HL-60 (cell line): ENCODE data around the gene DIP2C.
"Not testable (repeated sequence)": the region's sequence is repeated elsewhere in the genome, so short reads cannot be mapped to it uniquely, and the experiment has no call there.

Source experiments
- DNase-seq, 2 experiments: peaks; one replicate each; pipeline ENCODE4 v3.0.0-alpha.2; 2010 to 2020; ENCODE audit warnings: low read depth in 1 of 2, low spot score in 1 of 2
- H3K27ac ChIP-seq: fragments of 250-450 bp; sonication (Bioruptor Pico); replicated peaks from 2 replicates; pipeline ENCODE4 v1.5.1; 2020; ENCODE audit warnings: mild to moderate bottlenecking, moderate library complexity
- H3K27me3 ChIP-seq: fragments of 250-450 bp; sonication (Bioruptor Pico); 2 replicates; pipeline ENCODE4 v1.5.1; 2021; ENCODE audit warnings: mild to moderate bottlenecking, moderate library complexity; ENCODE audit not compliant: insufficient read depth, poor library complexity, severe bottlenecking
- H3K4me3 ChIP-seq: replicated peaks from 2 replicates; pipeline ENCODE4 v1.5.1; 2011; ENCODE audit warnings: mild to moderate bottlenecking, control low read depth, low read length; ENCODE audit not compliant: insufficient read depth
- CTCF ChIP-seq: IDR thresholded peaks from one replicate; pipeline ENCODE4 v1.5.1; 2011; ENCODE audit warnings: low read length, control low read depth, inconsistent platforms; ENCODE audit not compliant: insufficient read depth
- GABPA ChIP-seq: IDR thresholded peaks from 2 replicates; pipeline ENCODE4 v1.6.1; 2012; ENCODE audit warnings: low read depth
- POLR2AphosphoS5 ChIP-seq: IDR thresholded peaks from 2 replicates; pipeline ENCODE4 v1.6.1; 2012; ENCODE audit warnings: low read depth
- REST ChIP-seq: IDR thresholded peaks from 2 replicates; pipeline ENCODE4 v1.6.1; 2012; ENCODE audit warnings: low read depth; ENCODE audit not compliant: insufficient replicate concordance
- SPI1 ChIP-seq: IDR thresholded peaks from 2 replicates; pipeline ENCODE4 v1.6.1; 2012; ENCODE audit warnings: low read depth, mild to moderate bottlenecking, borderline replicate concordance

Gene DIP2C

GRCh38 chr10:659688-660141 is 29.8 kb downstream of the DIP2C start:
- H3K27me3 ChIP-seq = no peaks in the 10 kb centered on the region
- DNase-seq = no peak
- TF ChIP-seq SPI1 = no peak
- H3K27ac ChIP-seq = no peak overlapping the region
- no peak overlapping the region for H3K4me3 ChIP-seq

GRCh38 chr10:657816-658350 is 31.6 kb downstream of the DIP2C start:
- H3K27ac ChIP-seq, H3K4me3 ChIP-seq, DNase-seq, H3K27me3 ChIP-seq: not testable (repeated sequence)

- H3K27ac ChIP-seq = no peak overlapping the region
- no peak overlapping the region for H3K4me3 ChIP-seq
- H3K27me3 ChIP-seq = no peaks in the 10 kb centered on the region
- DNase-seq = no peak
- TF ChIP-seq POLR2AphosphoS5 = no peak
- TF ChIP-seq GABPA = no peak
- TF ChIP-seq CTCF = no peak
- no peak for TF ChIP-seq SPI1
- no peak for TF ChIP-seq REST
Observed at GRCh38 chr10:656883-657282, 32.6 kb downstream of the DIP2C start.

DNA sequence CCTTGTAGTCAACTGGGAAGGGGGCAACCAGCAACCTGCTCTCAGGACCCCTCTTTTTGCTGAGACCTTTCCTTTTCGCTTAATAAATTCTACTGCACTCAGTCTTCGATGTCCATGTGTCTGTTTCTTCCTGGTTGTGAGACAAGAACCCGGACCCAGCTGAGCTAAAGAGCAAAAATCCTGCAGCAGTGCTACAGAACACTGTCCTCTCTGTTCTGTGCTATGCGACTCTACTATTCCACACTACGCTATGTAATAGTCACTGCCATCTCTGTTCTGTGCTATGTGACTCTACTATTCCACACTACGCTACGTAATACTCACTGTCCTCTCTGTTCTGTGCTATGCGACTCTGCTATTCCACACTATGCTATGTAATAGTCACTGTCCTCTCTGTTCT is 34.3 kb downstream of the DIP2C start:
- H3K4me3 ChIP-seq = no peak overlapping the region
- no peak overlapping the region for H3K27ac ChIP-seq
- TF ChIP-seq SPI1 (no peak), CTCF (no peak), POLR2AphosphoS5 (no peak), REST (no peak), GABPA (no peak)
- no peaks in the 10 kb centered on the region for H3K27me3 ChIP-seq
- DNase-seq = no peak

DNA sequence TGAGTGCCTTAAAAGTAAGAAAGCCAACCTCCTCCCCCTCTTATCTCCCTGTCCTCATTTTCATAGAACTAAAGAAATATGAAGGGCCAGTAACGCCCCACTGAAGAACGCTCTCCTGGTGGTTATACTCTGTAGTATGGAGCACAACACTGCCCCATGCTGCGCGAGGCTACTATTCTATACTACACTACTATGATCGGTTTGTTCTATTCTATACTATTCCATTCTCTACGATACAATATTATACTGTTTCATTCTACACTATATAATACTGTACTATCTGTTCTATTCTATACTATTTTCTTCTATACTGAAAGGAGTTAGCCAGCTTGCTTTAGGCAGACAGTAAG is 34.8 kb downstream of the DIP2C start:
- no peak for DNase-seq
- Histone ChIP-seq H3K27me3 (no peaks in the 10 kb centered on the region), H3K27ac (no peak overlapping the region), H3K4me3 (no peak overlapping the region)
- TF ChIP-seq POLR2AphosphoS5 (no peak), SPI1 (no peak), REST (no peak), CTCF (no peak), GABPA (no peak)
